ENCODE results near the gene TBC1D22B. TPM values are rescaled to one million over a fixed set of nuclear protein-coding genes. Genes with fewer than 3 reads are reported as not detected.

TBC1D22B gene, protein sequence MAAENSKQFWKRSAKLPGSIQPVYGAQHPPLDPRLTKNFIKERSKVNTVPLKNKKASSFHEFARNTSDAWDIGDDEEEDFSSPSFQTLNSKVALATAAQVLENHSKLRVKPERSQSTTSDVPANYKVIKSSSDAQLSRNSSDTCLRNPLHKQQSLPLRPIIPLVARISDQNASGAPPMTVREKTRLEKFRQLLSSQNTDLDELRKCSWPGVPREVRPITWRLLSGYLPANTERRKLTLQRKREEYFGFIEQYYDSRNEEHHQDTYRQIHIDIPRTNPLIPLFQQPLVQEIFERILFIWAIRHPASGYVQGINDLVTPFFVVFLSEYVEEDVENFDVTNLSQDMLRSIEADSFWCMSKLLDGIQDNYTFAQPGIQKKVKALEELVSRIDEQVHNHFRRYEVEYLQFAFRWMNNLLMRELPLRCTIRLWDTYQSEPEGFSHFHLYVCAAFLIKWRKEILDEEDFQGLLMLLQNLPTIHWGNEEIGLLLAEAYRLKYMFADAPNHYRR
- total RNA-seq = 8.7 TPM
- long read RNA-seq, transcript TBC1D22B-201 (13 exons, 3,462 nt) = major isoform, 5 of 15 reads
- long read RNA-seq, partial matches to known transcripts = 3 of 15 reads
- long read RNA-seq, other reads (novel, unspliced or antisense) = 7 of 15 reads

DNA sequence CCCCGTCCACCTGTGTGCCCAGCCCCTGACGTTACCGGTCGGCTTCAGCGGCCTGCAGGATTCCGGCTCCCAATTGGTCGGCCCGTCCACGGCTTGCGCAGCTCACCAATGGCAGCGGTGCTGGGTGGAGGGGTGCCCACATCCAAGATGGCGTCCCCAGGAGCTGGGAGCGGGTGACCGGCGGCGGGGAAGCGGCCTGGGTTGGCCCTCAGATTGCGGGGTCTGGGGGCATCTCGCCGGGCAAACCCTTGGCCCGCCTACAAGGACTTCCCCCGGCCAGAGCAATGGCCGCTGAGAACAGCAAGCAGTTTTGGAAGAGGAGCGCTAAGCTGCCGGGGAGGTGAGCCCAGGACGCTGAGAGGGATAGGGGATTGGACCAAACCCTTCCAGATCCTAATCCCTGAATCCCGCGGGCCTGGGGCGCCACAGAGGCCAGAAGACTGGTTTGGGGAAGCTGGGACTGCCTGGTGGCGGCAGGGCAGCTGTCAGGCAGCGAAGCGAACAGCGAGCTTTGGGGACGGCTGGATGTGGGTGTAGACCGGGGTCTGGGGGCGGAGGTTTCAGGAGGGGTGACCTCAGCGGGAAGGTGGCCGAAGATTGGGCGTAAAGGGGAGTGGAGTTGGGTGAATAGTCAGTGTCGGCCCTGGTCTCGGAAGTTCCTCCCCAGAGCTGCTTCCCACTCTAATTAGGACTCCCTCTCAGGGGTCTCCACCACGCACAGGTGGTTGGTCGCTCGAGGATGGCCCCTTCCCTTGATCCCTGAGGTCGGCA, at the start of gene TBC1D22B, which contains the start of gene TMEM217:
Gene TBC1D22B, plus strand, starts transcription at position 139 of the 771 bp plus-strand sequence. Its CDS starts 146 bp downstream, at position 285.
Gene TMEM217, minus strand, starts transcription at position 511 of the 771 bp plus-strand sequence. CDS start 39,114 bp downstream, outside the sequence.
- DNase-seq (ENCODE audit: low spot score) = peak; percentile 99

DNA sequence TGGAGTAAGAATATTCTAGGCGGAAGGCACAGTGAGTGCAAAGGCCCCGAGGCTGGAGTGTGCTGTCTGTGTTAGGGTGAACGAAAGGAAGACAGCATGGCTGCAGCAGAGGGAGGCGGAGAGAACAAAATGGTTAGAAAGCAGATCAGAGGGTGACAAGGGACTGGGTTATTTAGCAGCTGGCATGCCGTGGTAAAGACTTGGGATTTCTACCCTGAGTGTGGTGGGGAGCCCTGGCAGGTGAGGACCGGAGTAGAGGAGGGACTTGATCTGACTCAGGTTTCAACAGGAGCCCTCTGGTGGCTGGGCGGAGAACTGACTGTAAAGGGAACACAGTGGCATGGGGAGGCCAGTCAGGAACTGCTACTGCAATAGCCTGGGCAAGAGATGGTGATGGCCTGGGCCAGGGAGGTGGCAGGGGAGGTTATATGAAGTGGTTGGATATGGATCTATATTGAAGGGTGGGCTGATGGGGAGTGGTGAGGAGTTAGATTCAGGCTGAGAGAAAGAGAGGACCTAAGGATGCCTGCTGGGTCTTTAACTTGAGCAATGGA, 49.6 kb upstream of the TBC1D22B start:
- peak; percentile 94 for DNase-seq (ENCODE audit: low spot score)

DNA sequence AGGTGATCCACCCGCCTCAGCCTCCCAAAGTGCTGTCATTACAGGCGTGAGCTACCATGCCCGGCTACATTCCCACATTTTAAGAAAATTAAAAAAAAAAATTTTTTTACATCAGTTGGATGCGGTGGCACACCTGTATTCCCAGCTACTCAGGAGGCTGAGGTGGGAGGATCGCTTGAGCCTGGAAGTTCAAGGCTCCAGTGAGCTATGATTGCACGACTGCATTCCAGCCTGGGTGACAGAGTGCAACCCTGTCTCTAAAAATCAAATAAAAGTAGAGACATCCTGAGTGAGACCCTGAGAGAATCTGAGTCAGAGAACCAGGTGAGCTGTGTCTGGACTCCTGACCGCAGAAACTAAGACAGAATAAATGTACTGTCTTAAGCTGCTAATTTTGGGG, 48.8 kb upstream of the TBC1D22B start:
- DNase-seq (ENCODE audit: low spot score) = no peak

DNA sequence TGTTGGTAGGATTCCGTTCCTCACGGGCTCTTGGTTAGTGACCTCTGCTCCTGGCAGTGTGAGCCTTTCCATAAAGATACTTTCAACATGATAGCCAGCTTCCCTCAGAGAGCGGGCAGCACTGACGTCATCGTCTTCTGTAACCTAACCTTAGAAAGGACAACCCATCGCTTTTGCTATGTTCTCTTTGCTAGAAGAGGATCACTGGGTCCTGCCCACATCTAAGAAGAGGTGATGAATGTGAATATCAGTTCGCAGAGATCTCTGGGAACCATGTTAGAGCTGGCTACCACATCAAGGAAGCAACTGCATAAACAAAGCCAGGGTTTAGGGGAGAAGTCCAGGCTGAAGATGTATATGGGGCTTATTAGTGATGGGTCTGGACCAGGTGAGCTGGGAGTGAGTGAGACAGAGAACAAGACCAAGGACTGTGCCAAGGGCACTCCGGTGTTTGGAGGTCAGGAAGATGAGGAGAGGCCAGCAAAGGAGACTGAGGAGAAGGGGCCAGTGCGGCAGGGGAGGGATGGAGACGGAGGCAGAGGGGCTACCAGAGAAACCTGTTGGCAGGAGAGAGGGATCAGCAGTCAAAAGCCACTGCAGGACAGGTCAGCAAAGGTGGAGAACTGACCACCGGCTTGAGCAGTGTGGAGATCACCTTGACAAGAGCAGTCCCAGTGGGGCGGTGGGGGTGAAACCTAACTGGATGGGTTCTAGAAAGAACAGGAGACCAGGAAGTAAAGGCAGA, 47.9 kb upstream of the TBC1D22B start:
- DNase-seq (ENCODE audit: low spot score) = no peak

DNA sequence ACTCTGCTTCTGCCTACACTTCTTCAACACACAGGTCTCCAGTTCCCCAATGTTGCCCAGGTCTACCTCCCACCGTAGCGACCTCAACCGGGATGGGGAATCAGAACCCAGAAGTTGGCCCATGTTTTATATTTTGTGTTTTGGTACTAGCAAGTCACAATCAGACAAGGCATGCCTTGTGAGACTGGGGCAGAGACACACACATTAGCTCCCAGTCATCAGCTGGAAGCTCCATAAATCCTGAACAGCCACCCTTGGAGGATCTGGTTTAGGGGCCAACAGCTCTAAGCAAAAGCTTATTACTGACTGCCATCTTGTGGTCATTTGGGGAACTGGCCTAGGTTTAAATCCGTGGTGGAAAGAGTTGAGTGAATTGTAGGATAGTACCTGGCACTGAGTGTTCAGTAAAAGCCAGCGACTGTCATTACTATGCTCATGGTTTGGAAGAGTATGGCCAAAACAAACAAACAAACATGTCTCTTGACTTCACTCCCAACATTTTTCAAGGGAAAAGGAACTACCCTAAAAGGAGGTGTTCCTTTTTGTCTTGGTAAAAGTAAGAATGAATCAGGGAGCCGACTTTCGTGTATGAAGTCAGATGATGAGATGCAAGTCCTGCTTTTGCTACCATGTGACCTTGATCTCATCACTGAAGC, 47.1 kb upstream of the TBC1D22B start:
- no peak for DNase-seq (ENCODE audit: low spot score)

DNA sequence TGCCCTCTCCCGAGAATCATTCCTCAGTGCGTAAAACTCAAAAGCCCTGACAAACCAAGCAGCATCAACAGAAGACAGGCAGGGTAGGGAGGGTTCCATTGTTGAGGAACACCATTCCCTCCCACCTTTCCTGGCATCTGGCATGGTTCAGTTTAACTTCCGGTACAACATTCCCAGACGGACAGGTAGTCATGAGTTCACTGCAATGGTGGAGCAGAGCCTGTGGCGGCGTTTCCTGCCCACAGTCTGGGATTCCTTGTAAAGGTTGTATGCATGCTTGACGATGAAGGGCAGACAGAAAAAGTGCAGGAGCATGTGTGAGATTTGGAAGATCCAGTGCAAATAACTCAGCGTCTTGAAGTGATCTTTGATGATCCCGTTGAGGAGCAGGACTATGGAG, 45.3 kb upstream of the TBC1D22B start:
- no peak for DNase-seq (ENCODE audit: low spot score)

DNA sequence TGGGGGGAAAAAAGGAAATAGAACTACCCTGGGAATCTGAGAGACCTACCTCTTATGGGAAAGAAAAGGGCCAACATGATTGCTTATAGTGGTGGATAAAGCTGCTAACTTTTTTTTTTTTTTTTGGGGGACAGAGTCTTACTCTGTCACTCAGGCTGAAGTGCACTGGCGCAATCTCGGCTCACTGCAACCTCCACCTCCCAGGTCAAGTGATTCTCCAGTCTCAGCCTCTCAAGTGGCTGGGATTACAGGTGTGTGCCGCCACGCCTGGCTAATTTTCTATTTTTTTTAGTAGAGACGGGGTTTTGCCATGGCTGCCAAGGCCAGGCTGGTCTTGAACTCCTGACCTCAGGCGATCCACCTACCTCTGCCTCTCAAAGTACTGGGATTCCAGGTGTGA, 39.5 kb upstream of the TBC1D22B start:
- DNase-seq (ENCODE audit: low spot score) = no peak

DNA sequence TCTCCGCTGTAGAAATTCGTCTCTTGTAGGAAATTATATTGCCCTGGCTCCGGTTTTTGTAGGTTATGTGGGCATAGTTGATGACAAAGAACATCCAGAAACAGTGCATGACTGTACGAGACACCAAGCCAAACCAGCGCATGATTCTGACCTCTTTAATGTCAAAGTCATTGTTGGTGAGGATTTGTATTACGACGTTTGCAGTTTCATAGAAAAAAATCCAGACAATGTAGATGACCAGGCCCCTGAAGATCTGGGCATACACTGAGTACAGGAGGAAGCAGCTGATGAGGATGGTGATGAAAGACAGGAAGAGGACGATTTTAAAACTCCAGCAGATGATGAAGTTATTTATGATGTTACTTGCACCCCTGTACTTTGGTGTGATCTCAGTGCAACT, 39.1 kb upstream of the TBC1D22B start:
- no peak for DNase-seq (ENCODE audit: low spot score)

DNA sequence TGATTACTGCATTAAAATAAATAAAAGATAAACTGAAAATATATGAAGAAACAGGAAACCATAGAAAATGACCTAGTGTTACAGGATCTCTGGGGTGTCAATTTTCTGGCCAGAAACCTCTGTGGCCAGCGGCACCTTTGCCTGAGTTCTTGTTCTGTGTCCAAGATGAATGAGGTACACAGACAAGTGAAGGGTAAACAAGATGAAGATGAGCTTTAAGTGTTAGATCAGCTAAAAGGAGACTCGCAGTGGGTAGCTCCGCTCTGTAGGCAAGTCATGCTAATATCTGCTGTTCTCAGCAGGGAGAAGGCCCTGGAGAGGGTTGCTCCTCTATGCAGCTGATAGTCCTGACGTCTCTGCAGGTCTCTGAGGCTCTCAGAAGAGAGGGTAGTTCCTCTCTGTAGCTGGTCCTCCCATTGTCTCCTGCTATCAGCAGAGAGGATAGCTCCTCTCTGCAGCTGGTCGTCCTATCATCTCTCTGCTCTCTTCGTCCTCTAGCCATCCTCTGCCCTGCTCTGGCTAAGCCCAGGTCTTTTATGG, 35.9 kb upstream of the TBC1D22B start:
- DNase-seq (ENCODE audit: low spot score) = peak; percentile 18

DNA sequence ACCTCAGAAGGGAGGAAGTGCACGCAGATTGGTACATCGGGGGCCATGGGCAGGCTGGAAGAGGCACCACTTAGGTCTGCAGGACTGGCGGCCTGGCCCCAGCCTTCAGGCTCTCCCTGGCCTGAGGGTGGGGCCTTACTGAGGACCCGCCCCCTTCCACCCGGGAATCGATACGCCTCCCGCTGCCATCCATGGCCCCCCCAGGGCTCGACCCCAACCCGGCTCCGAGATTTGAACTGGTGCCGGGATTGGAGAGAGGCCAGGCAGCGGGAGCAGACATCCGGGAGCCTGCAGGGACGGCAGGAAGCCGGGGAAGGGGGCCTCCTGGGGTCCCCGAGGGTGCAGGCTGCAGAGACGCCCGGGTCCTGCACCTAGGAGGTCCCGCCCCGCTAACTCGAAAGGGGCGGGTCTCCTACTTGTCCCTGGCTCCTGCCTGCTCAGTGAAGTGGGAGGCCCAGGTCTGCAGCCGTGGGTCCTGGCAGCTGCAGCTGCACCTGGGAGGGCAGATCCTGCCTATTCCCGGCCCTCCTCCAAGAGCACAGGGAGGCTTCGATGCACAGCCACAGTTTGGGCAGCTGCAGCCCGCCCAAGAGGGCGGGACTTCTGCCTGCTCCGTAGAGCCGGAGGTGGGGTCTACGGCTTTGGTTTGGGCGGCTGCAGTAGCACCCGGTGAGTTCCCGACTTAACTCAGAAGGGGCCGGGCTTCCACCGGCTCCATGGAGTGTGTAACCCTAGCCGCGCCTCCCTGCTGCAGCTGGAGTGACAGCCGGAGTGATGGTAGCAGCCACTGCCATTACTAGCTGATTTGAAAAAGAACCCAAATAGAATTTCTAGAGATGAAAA, 35.2 kb upstream of the TBC1D22B start:
- peak; percentile 90 for DNase-seq (ENCODE audit: low spot score)

DNA sequence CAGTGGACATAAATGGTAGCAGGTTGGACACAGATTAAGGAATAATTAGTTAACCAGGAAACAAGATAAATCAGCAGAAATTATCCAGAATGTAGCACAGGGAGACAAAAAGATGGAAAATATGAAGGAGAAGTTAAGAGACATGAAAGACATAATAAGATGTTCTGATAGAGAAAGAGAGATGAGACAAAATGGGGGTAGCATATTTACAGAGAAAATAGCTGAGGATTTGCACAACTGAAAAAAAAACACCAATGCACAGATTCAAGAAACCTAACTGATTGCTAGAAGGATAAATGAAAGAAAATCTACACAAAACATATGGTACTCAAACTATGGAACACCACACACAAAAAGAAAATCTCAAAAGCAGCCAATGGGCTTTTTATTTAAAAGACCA, 34.6 kb upstream of the TBC1D22B start:
- no peak for DNase-seq (ENCODE audit: low spot score)

DNA sequence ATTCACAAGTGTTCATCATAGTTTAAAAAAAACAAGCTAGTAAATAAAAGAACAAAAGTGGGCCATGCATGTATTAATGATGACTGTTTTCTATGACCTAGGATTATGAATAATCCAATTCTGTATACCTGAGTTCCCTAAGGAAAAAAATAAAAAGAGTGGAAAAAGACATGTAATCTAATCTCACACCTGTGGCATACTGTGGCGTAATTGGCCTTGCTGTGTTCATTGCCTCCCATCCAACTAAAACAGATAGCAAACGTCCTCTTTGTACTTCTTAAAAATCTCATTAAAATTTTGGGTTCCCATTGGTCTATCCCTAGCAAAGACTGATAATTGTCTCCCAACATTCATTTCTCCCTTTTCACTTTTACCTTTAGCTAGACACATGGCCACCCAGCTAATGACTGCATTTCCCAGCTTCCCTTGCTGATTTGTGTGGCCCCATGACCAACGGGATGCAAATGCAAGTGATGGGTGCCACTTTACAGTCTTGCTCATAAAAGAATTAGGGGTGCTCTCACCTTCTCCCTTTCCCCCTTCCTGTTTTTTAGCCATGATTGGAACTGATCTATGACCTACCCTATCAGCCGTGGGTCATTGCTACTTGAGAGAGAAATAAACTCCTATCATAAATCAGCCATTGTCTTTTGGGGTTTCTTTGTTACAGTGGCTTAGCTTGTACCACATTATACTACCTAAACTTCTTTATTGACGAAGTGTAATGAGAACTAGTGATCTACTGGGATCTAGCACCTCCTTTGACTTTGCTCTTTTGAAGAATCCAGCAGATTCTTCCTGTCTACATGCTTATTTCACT, 32.0 kb upstream of the TBC1D22B start:
- DNase-seq (ENCODE audit: low spot score) = no peak

DNA sequence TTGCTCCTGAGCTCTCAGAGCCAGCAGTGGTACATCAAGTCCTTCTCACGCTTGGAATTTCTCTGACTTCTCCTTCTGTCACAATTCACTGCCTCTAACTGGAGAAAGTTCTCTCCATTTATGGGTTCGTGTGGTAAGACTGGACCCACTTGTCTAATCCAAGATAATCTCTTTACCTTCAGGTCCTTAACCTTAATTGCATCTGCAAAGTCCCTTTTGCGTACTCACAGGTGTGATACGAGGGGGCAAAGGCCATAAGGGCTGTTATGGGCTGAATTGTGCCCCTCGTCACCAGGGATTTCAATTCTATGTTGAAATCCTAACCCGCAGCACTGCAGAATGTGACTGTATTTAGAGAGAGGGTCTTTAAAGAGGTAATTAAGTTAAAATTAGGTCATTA, 27.5 kb upstream of the TBC1D22B start:
- no peak for DNase-seq (ENCODE audit: low spot score)

DNA sequence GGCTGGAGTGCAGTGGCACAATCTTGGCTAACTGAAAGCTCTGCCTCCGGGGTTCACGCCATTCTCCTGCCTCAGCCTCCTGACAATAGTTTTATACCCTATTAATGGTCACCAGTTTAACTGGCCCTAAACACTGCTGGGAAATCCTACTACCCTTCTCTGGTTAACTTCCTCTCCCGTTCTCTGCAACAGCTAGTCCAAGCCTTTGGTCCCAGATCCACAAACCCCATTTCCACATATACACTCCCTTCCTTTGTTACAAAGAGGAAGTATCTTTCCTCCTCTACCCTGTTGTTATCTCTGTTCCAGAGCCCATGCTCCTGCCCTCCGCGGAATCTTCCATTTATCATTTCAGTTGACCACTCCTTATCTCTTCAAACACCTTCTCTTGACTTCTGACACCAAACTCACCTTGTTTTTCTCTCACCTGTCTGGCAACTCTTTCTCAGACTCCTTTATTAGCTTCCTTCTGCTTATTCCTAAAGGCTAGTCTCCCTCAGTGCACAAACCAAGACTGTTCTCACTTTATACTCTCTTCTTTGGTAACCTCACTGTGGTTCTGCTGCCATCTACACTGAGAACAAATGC, 25.0 kb upstream of the TBC1D22B start:
- no peak for DNase-seq (ENCODE audit: low spot score)

DNA sequence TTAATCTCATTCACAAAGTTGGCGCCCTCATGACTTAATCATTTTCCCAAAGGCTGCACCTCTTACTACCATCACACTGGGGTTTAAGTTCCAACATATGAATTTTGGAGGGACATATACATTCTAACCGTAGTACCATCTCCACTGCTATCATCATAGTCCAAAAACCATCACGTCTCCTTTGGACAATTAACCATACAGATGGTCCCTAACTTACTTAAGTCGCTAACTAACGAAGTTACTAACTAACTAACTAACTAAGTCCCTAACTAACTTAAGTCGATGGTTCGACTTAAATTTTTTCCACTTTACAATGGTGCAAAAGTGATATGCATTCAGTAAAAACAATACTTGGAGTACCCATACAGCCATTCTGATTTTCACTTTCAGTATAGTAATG, 24.0 kb upstream of the TBC1D22B start:
- DNase-seq (ENCODE audit: low spot score) = no peak

DNA sequence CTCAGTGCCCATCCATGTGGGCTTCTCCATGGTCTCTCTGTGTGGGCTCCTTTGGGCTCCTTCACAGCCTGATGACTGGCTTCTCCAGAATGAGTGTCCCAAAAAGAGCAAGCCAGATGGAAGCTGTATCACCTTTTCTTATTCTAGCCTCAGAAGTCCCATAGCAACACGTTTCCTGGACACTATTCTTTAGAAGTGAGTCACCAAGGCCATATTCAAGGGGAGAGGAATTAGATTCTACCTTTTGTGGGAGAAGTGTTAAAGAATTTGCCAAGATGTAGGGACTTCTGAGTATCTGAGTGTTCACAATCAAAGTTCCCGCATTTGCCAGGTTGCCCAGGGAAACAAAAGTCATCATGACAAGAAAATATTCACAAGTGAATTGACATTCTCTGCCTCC, 20.7 kb upstream of the TBC1D22B start:
- DNase-seq (ENCODE audit: low spot score) = no peak

DNA sequence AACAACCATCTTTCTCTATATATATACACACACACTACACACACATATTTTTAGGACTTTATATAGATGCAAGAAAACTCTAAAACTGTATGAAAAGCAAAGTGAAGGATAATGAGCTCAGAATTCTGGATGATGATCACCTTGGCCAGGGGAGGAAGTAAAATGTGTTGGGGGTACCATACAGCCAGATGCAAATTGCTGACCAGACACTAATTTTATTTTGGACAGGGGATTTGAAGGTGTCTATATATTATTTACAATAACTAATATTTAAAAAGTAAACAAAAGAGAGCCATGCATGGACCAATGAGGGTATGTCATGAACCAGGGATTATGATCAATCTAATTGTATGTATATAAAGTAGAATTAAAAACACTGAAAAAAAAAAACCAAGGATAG, 19.8 kb upstream of the TBC1D22B start:
- no peak for DNase-seq (ENCODE audit: low spot score)

DNA sequence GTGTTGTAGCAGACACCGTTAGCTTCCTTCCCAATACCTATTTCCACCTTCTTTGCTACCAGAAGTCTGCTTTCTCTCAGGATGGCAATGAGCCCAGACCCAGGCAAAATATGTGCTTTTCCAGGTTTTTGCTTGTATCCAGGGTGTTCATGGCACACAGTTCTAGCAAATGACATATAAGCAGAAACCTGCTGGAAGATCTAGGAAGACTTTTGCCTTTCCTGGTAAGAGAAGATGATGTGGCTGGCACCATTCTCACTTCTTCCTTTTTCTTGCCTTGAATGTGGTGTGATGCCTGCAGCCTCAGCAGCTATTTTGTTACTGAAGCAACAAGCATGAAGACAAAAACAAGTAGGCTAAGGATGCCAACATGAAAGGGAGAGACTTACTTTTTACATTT, 19.2 kb upstream of the TBC1D22B start:
- DNase-seq (ENCODE audit: low spot score) = no peak
